Measurements from ENCODE around the gene FCHO2.
"Not testable (repeated sequence)": the region's sequence is repeated elsewhere in the genome, so short reads cannot be mapped to it uniquely, and the experiment has no call there.

Gene FCHO2

DNA sequence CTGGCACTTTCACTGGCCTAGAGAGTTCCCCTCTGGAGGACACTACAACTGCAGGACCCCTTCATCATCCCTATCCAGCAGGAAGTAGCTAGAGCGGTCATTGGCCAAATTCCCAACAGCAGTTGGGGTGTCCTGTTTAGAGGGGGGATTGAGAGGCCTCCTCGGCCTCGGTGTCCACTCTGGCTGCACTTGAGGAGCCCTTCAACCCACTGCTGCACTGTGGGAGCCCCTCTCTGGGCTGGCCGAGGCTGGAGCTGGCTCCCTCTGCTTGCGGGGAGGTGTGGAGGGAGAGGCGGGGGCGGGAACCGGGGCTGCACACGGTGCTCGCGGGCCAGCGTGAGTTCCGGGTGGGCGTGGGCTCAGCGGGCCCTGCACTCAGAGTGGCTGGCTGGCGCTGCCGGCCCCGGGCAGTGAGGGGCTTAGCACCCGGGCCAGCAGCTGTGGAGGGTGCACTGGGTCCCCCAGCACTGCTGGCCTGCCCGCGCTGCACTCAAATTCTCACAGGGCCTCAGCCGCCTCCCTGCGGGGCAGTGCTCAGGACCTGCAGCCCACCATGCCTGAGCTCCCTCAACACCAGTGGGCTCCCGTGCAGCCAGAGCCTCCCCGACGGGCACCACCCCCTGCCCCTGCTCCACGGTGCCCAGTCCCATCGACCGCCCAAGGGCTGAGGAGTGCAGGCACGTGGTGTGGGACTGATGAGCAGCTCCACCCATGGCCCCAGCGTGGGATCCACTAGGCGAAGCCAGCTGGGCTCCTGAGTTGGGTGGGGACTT, 20.7 kb upstream of the FCHO2 start:
- H3K27me3 ChIP-seq (ENCODE audit: low read depth, low read length) = not testable (repeated sequence)

DNA sequence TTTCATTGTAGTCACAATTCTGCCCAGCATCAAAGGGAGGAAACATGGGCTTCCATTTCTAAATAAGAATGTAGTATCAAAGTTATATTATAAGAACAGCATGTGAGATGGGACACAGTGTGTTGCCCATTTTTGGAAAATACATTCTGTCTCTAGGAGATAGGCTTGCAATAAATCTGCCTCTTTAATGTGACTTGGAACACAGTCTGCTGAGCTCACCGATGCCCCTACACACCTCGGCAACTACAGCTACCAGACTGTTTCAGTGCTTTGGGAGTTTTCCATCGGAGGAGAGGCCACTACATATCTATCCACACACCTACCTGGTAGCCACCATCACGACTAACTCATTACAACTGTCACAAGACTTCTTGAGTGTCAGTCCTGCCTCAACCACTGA, 18.9 kb upstream of the FCHO2 start:
- no peak overlapping the region for H3K27ac ChIP-seq (ENCODE audit: low read length)
- no peaks in the 10 kb centered on the region for H4K20me1 ChIP-seq (ENCODE audit: insufficient read depth, low read length)
- H3K4me1 ChIP-seq (ENCODE audit: low read length) = peaks cover 2% of the 10 kb centered on the region; the same call in 1 of the 2 replicates
- H3K79me2 ChIP-seq (ENCODE audit: low read length) = no peaks in the 10 kb centered on the region
- no peaks in the 10 kb centered on the region for H3K9me3 ChIP-seq (ENCODE audit: insufficient read depth, low read length)
- no peak overlapping the region for H3K4me3 ChIP-seq (ENCODE audit: low read length)
- H2AFZ ChIP-seq (ENCODE audit: low read depth, low read length) = no peak overlapping the region
- H3K36me3 ChIP-seq (replicated peaks; ENCODE audit: low read depth, low read length) = no peaks in the 10 kb centered on the region
- H3K27me3 ChIP-seq (ENCODE audit: low read depth, low read length) = peaks cover 4% of the 10 kb centered on the region; the same call in 1 of the 2 replicates
- TF ChIP-seq, protein P1, sequence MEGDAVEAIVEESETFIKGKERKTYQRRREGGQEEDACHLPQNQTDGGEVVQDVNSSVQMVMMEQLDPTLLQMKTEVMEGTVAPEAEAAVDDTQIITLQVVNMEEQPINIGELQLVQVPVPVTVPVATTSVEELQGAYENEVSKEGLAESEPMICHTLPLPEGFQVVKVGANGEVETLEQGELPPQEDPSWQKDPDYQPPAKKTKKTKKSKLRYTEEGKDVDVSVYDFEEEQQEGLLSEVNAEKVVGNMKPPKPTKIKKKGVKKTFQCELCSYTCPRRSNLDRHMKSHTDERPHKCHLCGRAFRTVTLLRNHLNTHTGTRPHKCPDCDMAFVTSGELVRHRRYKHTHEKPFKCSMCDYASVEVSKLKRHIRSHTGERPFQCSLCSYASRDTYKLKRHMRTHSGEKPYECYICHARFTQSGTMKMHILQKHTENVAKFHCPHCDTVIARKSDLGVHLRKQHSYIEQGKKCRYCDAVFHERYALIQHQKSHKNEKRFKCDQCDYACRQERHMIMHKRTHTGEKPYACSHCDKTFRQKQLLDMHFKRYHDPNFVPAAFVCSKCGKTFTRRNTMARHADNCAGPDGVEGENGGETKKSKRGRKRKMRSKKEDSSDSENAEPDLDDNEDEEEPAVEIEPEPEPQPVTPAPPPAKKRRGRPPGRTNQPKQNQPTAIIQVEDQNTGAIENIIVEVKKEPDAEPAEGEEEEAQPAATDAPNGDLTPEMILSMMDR (IDR thresholded peaks at IDR 0.05; ENCODE audit: low read depth, low read length) = no peak
- no peak for TF ChIP-seq EZH2phosphoT487 (IDR thresholded peaks at IDR 0.05; ENCODE audit: low read depth)
- H3K9ac ChIP-seq (ENCODE audit: low read length) = no peak overlapping the region
- no peak overlapping the region for H3K4me2 ChIP-seq (ENCODE audit: low read length)

More for the DNA sequence above, 20.7 kb upstream of the FCHO2 start:
- not testable (repeated sequence) for H4K20me1 ChIP-seq (ENCODE audit: insufficient read depth, low read length); H3K4me2 ChIP-seq (ENCODE audit: low read length); H3K36me3 ChIP-seq (replicated peaks; ENCODE audit: low read depth, low read length); H2AFZ ChIP-seq (ENCODE audit: low read depth, low read length); H3K27ac ChIP-seq (ENCODE audit: low read length); H3K4me1 ChIP-seq (ENCODE audit: low read length); H3K79me2 ChIP-seq (ENCODE audit: low read length); H3K4me3 ChIP-seq (ENCODE audit: low read length); H3K9ac ChIP-seq (ENCODE audit: low read length); H3K9me3 ChIP-seq (ENCODE audit: insufficient read depth, low read length)

DNA sequence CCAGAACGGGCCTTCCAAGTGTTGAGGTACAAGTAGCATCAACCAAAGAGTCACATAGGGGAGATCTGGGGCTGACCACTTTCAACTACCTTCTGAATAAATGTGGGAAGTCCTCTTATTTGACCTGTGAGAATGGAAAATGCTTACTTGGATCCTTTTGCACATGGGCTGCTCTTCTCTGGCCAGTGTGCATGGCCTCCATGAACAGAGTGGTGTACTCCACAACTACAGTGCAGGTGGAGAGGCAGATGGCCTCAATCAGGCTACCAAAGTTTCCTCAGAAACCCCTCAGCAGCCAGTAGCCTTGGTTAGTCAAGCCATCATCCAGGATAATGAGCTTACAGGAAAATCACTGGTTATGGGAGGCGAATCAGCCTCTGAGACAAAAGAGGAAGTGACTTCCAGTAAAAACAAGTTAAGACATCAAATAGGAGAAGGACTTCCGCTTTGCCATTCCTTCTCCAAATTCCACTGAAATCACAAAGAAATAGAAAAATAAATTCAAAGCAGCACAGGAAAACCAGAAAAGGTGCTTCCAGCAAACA, 18.3 kb upstream of the FCHO2 start:
- H3K9me3 ChIP-seq (ENCODE audit: insufficient read depth, low read length) = no peaks in the 10 kb centered on the region
- no peak overlapping the region for H2AFZ ChIP-seq (ENCODE audit: low read depth, low read length)
- H3K79me2 ChIP-seq (ENCODE audit: low read length) = no peaks in the 10 kb centered on the region
- H3K36me3 ChIP-seq (replicated peaks; ENCODE audit: low read depth, low read length) = no peaks in the 10 kb centered on the region
- peaks cover 5% of the 10 kb centered on the region; the same call in 1 of the 2 replicates for H3K4me1 ChIP-seq (ENCODE audit: low read length)
- no peaks in the 10 kb centered on the region for H4K20me1 ChIP-seq (ENCODE audit: insufficient read depth, low read length)
- H3K9ac ChIP-seq (ENCODE audit: low read length) = no peak overlapping the region
- peaks cover 4% of the 10 kb centered on the region; the same call in 1 of the 2 replicates for H3K27me3 ChIP-seq (ENCODE audit: low read depth, low read length)
- H3K4me3 ChIP-seq (ENCODE audit: low read length) = no peak overlapping the region
- no peak overlapping the region for H3K4me2 ChIP-seq (ENCODE audit: low read length)
- no peak for TF ChIP-seq EZH2phosphoT487 (IDR thresholded peaks at IDR 0.05; ENCODE audit: low read depth)
- TF ChIP-seq, protein P1 (IDR thresholded peaks at IDR 0.05; ENCODE audit: low read depth, low read length) = no peak
- no peak overlapping the region for H3K27ac ChIP-seq (ENCODE audit: low read length)

DNA sequence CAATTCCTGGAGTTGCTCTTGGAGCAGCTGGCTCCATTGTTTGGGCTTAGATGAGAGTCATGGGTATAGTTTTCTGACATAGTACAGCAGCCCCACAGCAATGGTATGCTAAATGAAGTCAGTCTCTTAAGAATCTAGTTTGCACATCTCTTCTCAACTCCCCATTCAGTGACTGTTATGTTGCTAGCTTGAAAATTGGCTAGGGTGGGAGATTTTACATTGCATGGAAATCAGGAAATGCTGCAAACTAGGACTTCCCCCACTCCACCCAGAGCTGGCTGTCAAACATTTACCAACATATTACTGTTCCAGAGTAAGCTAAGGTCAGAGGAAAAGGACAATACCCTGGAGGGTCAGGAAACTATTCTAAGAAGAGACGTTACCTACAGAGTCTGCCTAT, 17.6 kb upstream of the FCHO2 start:
- H2AFZ ChIP-seq (ENCODE audit: low read depth, low read length) = no peak overlapping the region
- H4K20me1 ChIP-seq (ENCODE audit: insufficient read depth, low read length) = no peaks in the 10 kb centered on the region
- H3K36me3 ChIP-seq (replicated peaks; ENCODE audit: low read depth, low read length) = no peaks in the 10 kb centered on the region
- no peak overlapping the region for H3K9ac ChIP-seq (ENCODE audit: low read length)
- peaks cover 4% of the 10 kb centered on the region; the same call in 1 of the 2 replicates for H3K27me3 ChIP-seq (ENCODE audit: low read depth, low read length)
- no peak for TF ChIP-seq EZH2phosphoT487 (IDR thresholded peaks at IDR 0.05; ENCODE audit: low read depth)
- TF ChIP-seq, protein P1 (IDR thresholded peaks at IDR 0.05; ENCODE audit: low read depth, low read length) = no peak
- H3K4me2 ChIP-seq (ENCODE audit: low read length) = no peak overlapping the region
- no peaks in the 10 kb centered on the region for H3K79me2 ChIP-seq (ENCODE audit: low read length)
- H3K4me1 ChIP-seq (ENCODE audit: low read length) = peaks cover 5% of the 10 kb centered on the region; the same call in 1 of the 2 replicates
- no peaks in the 10 kb centered on the region for H3K9me3 ChIP-seq (ENCODE audit: insufficient read depth, low read length)
- no peak overlapping the region for H3K4me3 ChIP-seq (ENCODE audit: low read length)
- H3K27ac ChIP-seq (ENCODE audit: low read length) = no peak overlapping the region
